ENCODE results near the gene FGD4. TPM values are rescaled to one million over a fixed set of nuclear protein-coding genes. Genes with fewer than 3 reads are reported as not detected.

Gene FGD4
- total and polyA plus RNA-seq, 8 donors: 18.6 to 38.9 (median 25.5) TPM

DNA sequence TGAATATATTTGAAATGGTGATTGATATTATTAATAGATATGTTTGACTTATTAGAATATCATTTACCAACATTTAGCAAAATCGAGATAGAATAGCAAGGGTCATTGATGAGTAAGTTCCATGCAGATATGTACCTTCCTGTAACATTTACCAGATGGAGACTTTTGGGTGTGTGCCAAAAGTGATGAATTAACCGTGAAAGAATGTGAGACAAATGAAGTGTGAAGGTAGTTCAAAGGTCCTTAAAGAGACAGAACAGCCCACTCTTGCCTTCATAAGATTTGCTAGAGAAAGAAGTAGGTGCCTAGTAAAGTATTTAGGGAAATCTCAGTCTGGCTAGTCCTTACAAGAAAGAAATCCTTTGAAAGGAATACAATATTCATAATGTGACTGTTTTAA is 45.5 kb downstream of the FGD4 start:
- DNase-seq (no peak), ATAC-seq (peak; percentile 62)
- TF ChIP-seq, protein P1, sequence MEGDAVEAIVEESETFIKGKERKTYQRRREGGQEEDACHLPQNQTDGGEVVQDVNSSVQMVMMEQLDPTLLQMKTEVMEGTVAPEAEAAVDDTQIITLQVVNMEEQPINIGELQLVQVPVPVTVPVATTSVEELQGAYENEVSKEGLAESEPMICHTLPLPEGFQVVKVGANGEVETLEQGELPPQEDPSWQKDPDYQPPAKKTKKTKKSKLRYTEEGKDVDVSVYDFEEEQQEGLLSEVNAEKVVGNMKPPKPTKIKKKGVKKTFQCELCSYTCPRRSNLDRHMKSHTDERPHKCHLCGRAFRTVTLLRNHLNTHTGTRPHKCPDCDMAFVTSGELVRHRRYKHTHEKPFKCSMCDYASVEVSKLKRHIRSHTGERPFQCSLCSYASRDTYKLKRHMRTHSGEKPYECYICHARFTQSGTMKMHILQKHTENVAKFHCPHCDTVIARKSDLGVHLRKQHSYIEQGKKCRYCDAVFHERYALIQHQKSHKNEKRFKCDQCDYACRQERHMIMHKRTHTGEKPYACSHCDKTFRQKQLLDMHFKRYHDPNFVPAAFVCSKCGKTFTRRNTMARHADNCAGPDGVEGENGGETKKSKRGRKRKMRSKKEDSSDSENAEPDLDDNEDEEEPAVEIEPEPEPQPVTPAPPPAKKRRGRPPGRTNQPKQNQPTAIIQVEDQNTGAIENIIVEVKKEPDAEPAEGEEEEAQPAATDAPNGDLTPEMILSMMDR (IDR thresholded peaks at IDR 0.05): no peak
- no peak overlapping the region for H3K27ac ChIP-seq
- no peaks in the 10 kb centered on the region for H3K27me3 ChIP-seq
- H3K4me3 ChIP-seq: no peak overlapping the region
- H3K9me3 ChIP-seq: no peaks in the 10 kb centered on the region
- peaks cover 7 to 9% of the 10 kb centered on the region in 2 donors for H3K4me1 ChIP-seq
- intact Hi-C loops (cut with DNase I): loop anchor here in 1 of 2 donors (5.0 kb wide), 1 partner anchor 217 kb away; no protein-coding TSS in a partner anchor
- H3K36me3 ChIP-seq: no peaks in the 10 kb centered on the region

DNA sequence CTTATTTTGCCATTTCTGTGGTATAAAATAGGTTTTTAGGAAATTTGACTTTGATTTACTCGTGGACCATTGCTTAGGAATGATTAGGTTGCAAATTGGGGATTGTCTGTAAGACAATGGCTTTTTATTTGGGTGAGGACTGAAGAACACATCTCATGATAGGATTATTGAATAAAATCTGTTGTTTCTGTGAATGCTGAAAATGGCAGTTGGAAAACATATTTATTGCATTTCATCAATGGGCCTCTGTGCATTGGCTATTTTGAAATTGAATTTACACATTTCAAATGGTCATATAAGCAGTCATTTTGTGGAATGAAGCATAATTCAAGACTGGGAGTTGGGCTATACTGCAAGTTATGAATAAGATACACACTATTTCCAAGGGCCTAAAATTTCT is 46.0 kb downstream of the FGD4 start:
- no peak overlapping the region for H3K4me3 ChIP-seq
- intact Hi-C loops (cut with DNase I): loop anchor here in 1 of 2 donors (5.0 kb wide), 1 partner anchor 217 kb away; no protein-coding TSS in a partner anchor
- ATAC-seq (no peak), DNase-seq (no peak)
- no peaks in the 10 kb centered on the region for H3K36me3 ChIP-seq
- TF ChIP-seq, protein P1 (IDR thresholded peaks at IDR 0.05): no peak
- H3K9me3 ChIP-seq: no peaks in the 10 kb centered on the region
- no peaks in the 10 kb centered on the region for H3K27me3 ChIP-seq
- no peak overlapping the region for H3K27ac ChIP-seq
- H3K4me1 ChIP-seq: peaks cover 7 to 9% of the 10 kb centered on the region in 2 donors

DNA sequence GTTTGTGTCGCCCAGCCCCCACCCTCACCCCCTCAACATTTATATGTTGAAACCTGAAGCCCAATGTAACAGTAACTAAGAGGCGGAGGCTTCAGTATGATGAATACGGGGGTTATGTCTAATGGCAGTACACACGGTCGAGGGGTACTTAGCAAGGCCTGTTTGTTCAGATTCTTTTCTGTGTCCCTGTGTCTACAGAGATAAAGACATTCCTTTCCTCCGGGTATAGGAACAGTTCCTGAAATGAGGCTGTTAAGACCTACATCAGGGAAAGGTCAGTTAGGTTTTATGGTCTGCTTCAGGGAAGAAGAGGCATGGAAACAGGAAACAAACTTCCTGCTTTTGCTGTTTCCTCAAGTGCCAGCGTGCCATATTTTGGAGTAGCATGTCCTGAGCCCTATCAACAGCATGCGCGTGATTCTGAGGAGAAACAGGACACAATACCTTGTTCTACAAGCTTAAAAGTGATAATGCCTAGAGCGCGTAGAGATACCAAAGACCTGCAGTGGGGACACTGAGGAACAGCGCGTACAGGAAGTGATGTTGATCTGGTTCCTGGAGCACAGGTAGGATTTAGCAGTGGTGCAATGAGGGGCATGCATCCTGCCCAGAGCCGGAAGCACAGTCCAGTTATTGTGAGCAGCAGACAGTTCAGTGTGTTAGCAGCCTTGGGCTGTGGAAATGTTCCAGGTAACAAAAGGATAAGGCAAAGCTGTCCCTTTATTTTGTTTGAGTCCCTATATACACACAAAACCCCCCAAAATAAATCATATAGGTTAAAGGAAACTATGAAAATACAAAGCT is 47.2 kb downstream of the FGD4 start:
- intact Hi-C loops (cut with DNase I): loop anchor here in 1 of 2 donors (5.0 kb wide), 1 partner anchor 216 kb away; no protein-coding TSS in a partner anchor
- peak overlapping the region in 1 of 2 donors; percentile 4 for H3K27ac ChIP-seq

DNA sequence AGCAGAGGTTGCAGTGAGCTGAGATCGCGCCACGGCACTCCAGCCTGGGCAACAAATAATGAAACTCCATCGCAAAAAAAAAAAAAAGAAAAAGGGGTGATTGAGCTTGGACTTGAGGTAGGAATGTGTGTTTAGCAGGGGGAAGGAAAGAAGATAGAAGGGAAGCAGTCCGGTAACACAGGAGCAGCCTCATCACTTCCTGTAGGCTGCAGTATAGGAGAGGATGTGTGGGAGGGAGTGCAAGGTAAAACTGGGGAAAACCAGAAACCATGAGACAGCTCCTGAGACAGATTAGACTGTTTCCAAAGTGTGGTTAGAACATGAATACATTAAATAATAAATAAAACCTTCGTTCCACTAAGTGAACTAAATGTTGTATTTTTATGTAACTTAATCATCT is 49.2 kb downstream of the FGD4 start:
- intact Hi-C loops (cut with DNase I): loop anchor here in 1 of 2 donors (5.0 kb wide), 1 partner anchor 214 kb away; no protein-coding TSS in a partner anchor
- H3K36me3 ChIP-seq: no peaks in the 10 kb centered on the region
- H3K4me1 ChIP-seq: peaks cover 9 to 21% of the 10 kb centered on the region in 2 donors
- no peaks in the 10 kb centered on the region for H3K27me3 ChIP-seq
- no peak overlapping the region for H3K4me3 ChIP-seq
- no peak overlapping the region for H3K27ac ChIP-seq
- ATAC-seq (no peak), DNase-seq (no peak)
- H3K9me3 ChIP-seq: no peaks in the 10 kb centered on the region
- TF ChIP-seq, protein P1 (IDR thresholded peaks at IDR 0.05): no peak

More for the DNA sequence above, 47.2 kb downstream of the FGD4 start:
- DNase-seq (no peak), ATAC-seq (no peak)
- TF ChIP-seq, protein P1 (IDR thresholded peaks at IDR 0.05): no peak
- Histone ChIP-seq H3K4me1 (peaks cover 9 to 17% of the 10 kb centered on the region in 2 donors), H3K9me3 (no peaks in the 10 kb centered on the region), H3K4me3 (no peak overlapping the region), H3K36me3 (no peaks in the 10 kb centered on the region), H3K27me3 (no peaks in the 10 kb centered on the region)

DNA sequence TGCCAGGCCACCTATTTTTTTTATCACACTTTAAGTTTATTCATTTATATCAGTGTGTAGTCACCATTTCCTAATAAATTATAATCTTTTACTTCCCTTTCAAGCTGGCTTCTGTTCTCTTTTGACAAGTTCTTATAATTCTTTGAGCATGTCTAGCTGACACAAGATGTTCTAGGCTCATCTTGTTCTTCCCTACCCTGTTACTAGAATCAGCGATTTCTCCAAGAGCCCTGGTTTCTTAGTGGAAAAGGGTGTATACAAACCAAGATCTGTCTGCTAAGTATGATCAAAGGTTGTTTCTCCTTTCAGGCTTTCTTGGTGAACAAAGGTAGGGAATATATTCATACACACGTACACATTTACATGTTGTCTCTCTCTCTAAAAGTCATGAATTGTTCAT is 51.0 kb downstream of the FGD4 start:
- H3K4me1 ChIP-seq: peaks cover 5 to 39% of the 10 kb centered on the region in 2 donors
- H3K4me3 ChIP-seq: no peak overlapping the region
- no peak for DNase-seq
- intact Hi-C loops (cut with DNase I): no loop called here
- TF ChIP-seq, protein P1 (IDR thresholded peaks at IDR 0.05): no peak
- no peak for ATAC-seq
- no peaks in the 10 kb centered on the region for H3K27me3 ChIP-seq
- H3K36me3 ChIP-seq: no peaks in the 10 kb centered on the region
- H3K27ac ChIP-seq: peak overlapping the region in 1 of 2 donors; percentile 39
- no peaks in the 10 kb centered on the region for H3K9me3 ChIP-seq

Data from left lung (tissue), 10 donors.